A549 (cell line): ENCODE results near the gene CCKAR. TPM values are rescaled to one million over a fixed set of nuclear protein-coding genes. Genes with fewer than 3 reads are reported as not detected.

ENCODE experiments used
- ATAC-seq, 2 experiments: fragments of 200-7000 bp in 1 of 2; fragments of >200 bp in 1 of 2; cut with Nextera tagmentation in 1 of 2; cut with Tn5 transposase in 1 of 2; 3 replicates each; pipeline versions ENCODE4 v1.8.0 to v1.9.1; 2018 to 2020; ENCODE audit warnings: mild to moderate bottlenecking in 1 of 2, moderate library complexity in 1 of 2
- CTCF ChIA-PET: fragments of 300-600 bp; sonication (Branson Sonifier 250); formaldehyde crosslinking; extraction: SDS; loops from one replicate; lab custom pipeline; 2021; ENCODE audit warnings: antibody characterized with exemption, inconsistent platforms; lab: Yijun Ruan, JAX
- POLR2A ChIA-PET: fragments of 350-600 bp; formaldehyde crosslinking; extraction: SDS; loops from one replicate; lab custom pipeline; 2021; ENCODE audit warnings: antibody characterized with exemption, inconsistent platforms; lab: Yijun Ruan, JAX
- DNase-seq, 2 experiments: peaks; one replicate each; pipeline versions ENCODE4 v3.0.0 to v3.0.0-alpha.2; 2011 to 2016; ENCODE audit warnings: low read depth in 1 of 2, low spot score in 1 of 2
- FAIRE-seq: peaks from 2 replicates; lab custom pipeline; 2011; peaks lifted over from hg19 to GRCh38; lab: Jason Lieb, UNC
- H3K27ac ChIP-seq, 2 experiments: fragments of >200 bp; sonication (Bioruptor Twin); formaldehyde crosslinking; 3 replicates each; pipeline ENCODE4 v1.5.1; 2016 to 2017
- H3K4me1 ChIP-seq: fragments of >200 bp; sonication (Bioruptor Twin); formaldehyde crosslinking; 3 replicates; pipeline ENCODE4 v1.6.1; 2016
- H3K4me2 ChIP-seq: fragments of >200 bp; sonication (Bioruptor Twin); formaldehyde crosslinking; 3 replicates; pipeline ENCODE4 v1.6.1; 2016
- H3K4me3 ChIP-seq: fragments of >200 bp; sonication (Bioruptor Twin); formaldehyde crosslinking; 3 replicates; pipeline ENCODE4 v1.5.1; 2016
- H3K9me3 ChIP-seq: fragments of >200 bp; sonication (Bioruptor Twin); formaldehyde crosslinking; 3 replicates; pipeline ENCODE4 v1.6.1; 2016
- CBX8 ChIP-seq: fragments of 200-600 bp; sonication (generic); IDR thresholded peaks from 2 replicates; pipeline ENCODE4 v1.6.1; 2016
- CTCF ChIP-seq: fragments of >200 bp; sonication (Bioruptor Twin); formaldehyde crosslinking; IDR thresholded peaks from 3 replicates; pipeline ENCODE4 v1.5.1; 2016
- HMGXB4 ChIP-seq: fragments of 250-450 bp; sonication (Bioruptor Pico); IDR thresholded peaks from 2 replicates; pipeline ENCODE4 v1.5.0; 2021; ENCODE audit warnings: mild to moderate bottlenecking, moderate library complexity, borderline replicate concordance
- KDM1A ChIP-seq: fragments of 200-600 bp; sonication (generic); IDR thresholded peaks from 2 replicates; pipeline ENCODE4 v1.6.1; 2016; ENCODE audit warnings: low read depth, mild to moderate bottlenecking
- KDM5A ChIP-seq: fragments of 200-600 bp; sonication (generic); IDR thresholded peaks from 2 replicates; pipeline ENCODE4 v1.6.1; 2016; ENCODE audit warnings: antibody characterized with exemption, mild to moderate bottlenecking
- MAZ ChIP-seq: fragments of 150-350 bp; IDR thresholded peaks from 2 replicates; pipeline ENCODE4 v1.6.1; 2014; ENCODE audit warnings: antibody characterized with exemption, low read depth, low read length, borderline replicate concordance
- PHF8 ChIP-seq: fragments of 200-600 bp; sonication (generic); IDR thresholded peaks from 2 replicates; pipeline ENCODE4 v1.6.1; 2016; ENCODE audit warnings: low read depth, mild to moderate bottlenecking, antibody characterized with exemption, moderate library complexity, borderline replicate concordance
- POLR2A ChIP-seq: IDR thresholded peaks from 2 replicates; pipeline ENCODE4 v1.6.1; 2012; ENCODE audit warnings: mild to moderate bottlenecking, low read length
- POLR2AphosphoS2 ChIP-seq: conservative IDR thresholded peaks from 2 replicates; pipeline ENCODE4 v1.6.1; 2012; ENCODE audit warnings: low read length, improper control_type of control experiment, inconsistent platforms
- REST ChIP-seq: fragments of 200-600 bp; sonication (generic); IDR thresholded peaks from 2 replicates; pipeline ENCODE4 v1.6.1; 2016; ENCODE audit warnings: antibody characterized with exemption, mild to moderate bottlenecking, moderate library complexity
- TFCP2L1 ChIP-seq: fragments of 250-450 bp; sonication (Bioruptor Pico); IDR thresholded peaks from 2 replicates; pipeline ENCODE4 v1.5.0; 2021; ENCODE audit warnings: mild to moderate bottlenecking
- USF2 ChIP-seq: fragments of 450-650 bp; IDR thresholded peaks from 2 replicates; pipeline ENCODE4 v1.6.1; 2014; ENCODE audit warnings: antibody characterized with exemption
- ZC3H11A ChIP-seq: fragments of 450-650 bp; IDR thresholded peaks from 2 replicates; pipeline ENCODE4 v1.6.1; 2014; ENCODE audit warnings: antibody characterized with exemption, mild to moderate bottlenecking
- ZFP36 ChIP-seq: fragments of 450-650 bp; IDR thresholded peaks from 2 replicates; pipeline ENCODE4 v1.6.1; 2014; ENCODE audit warnings: borderline replicate concordance; ENCODE audit not compliant: partially characterized antibody
- ZNF302 ChIP-seq: fragments of 250-450 bp; sonication (Bioruptor Pico); IDR thresholded peaks from 2 replicates; pipeline ENCODE4 v1.9.0; 2021; ENCODE audit warnings: inconsistent platforms, mild to moderate bottlenecking, moderate library complexity
- WGBS: methylation state at CpG from one replicate; pipeline ENCODE4 v1.1.6; 2017; ENCODE audit errors: missing lambda C conversion rate; 5-methylcytosine and 5-hydroxymethylcytosine counted together
- polyA plus RNA-seq, 4 experiments: library from polyadenylated mRNA; depleted of rRNA in 3 of 4; stranded (reverse); fragments of >200 nt; fragmentation: RNase III in 1 of 4; extraction: RNeasy Plus Mini Kit Qiagen cat#74134 plus additional on column Dnase treatment in 1 of 4; gene quantifications; 2 replicates in 3 of 4; 3 replicates in 1 of 4; pipeline ENCODE4 v1.2.3, GENCODE V29; 2011 to 2017

The CCKAR gene
- polyA plus RNA-seq, 2 of the 4 experiments (the other 2 are of a cell fraction): not detected

GRCh38 chr4:26433556-26433955 is 56.7 kb downstream of the CCKAR start:
- no peak for TF ChIP-seq CTCF
- TF ChIP-seq PHF8: no peak
- no peak for TF ChIP-seq MAZ
- no peak for TF ChIP-seq POLR2A
- no peak for TF ChIP-seq ZC3H11A
- TF ChIP-seq USF2: no peak
- no peak for TF ChIP-seq KDM1A
- TF ChIP-seq POLR2AphosphoS2: no peak
- H3K27ac ChIP-seq: no peak overlapping the region
- ChIA-PET POLR2A (no interaction called here), CTCF (interaction anchor here (1.1 kb wide), 1 partner anchor 98 kb away, joined by 3 read pairs; no protein-coding TSS in a partner anchor)
- ATAC-seq (no peak), DNase-seq (no peak), FAIRE-seq (no peak)
- 90% methylated on average over 1 of the region's 1 CpG for WGBS
- no peaks in the 10 kb centered on the region for H3K9me3 ChIP-seq
- no peak overlapping the region for H3K4me3 ChIP-seq
- no peaks in the 10 kb centered on the region for H3K4me1 ChIP-seq
- no peak overlapping the region for H3K4me2 ChIP-seq

- DNase-seq: no peak
- Histone ChIP-seq H3K4me1 (no peaks in the 10 kb centered on the region), H3K27ac (no peak overlapping the region), H3K4me2 (no peak overlapping the region), H3K9me3 (no peaks in the 10 kb centered on the region), H3K4me3 (no peak overlapping the region)
- no peak for ATAC-seq
- TF ChIP-seq KDM5A (no peak), TFCP2L1 (CRISPR knock-in tag) (no peak), MAZ (no peak), ZFP36 (no peak), CBX8 (no peak)
- POLR2A ChIA-PET: no interaction called here
- CTCF ChIA-PET: no interaction called here
- WGBS: 78% methylated on average over 5 of the region's 5 CpGs
- no peak for FAIRE-seq
Measured at GRCh38 chr4:26432419-26432818, 57.9 kb downstream of the CCKAR start.

- no peak overlapping the region for H3K27ac ChIP-seq
- no peak for FAIRE-seq
- TF ChIP-seq REST: no peak
- no peak for TF ChIP-seq USF2
- TF ChIP-seq HMGXB4: no peak
- no peak for TF ChIP-seq ZNF302 (CRISPR knock-in tag)
- TF ChIP-seq, all 56 proteins: peak for 0
- CTCF ChIA-PET: interaction anchor here (1.1 kb wide), 1 partner anchor 444 kb away, joined by 3 read pairs; no protein-coding TSS in a partner anchor
- DNase-seq (no peak), ATAC-seq (no peak)
- H3K4me1 ChIP-seq: no peaks in the 10 kb centered on the region
- no peaks in the 10 kb centered on the region for H3K9me3 ChIP-seq
- H3K4me2 ChIP-seq: no peak overlapping the region
- WGBS: 92% methylated on average over 2 of the region's 2 CpGs
- POLR2A ChIA-PET: no interaction called here
- no peak overlapping the region for H3K4me3 ChIP-seq
Measured at GRCh38 chr4:26431461-26432180, 58.7 kb downstream of the CCKAR start.
